ENCODE measurements around the gene NET1.

Gene NET1

DNA sequence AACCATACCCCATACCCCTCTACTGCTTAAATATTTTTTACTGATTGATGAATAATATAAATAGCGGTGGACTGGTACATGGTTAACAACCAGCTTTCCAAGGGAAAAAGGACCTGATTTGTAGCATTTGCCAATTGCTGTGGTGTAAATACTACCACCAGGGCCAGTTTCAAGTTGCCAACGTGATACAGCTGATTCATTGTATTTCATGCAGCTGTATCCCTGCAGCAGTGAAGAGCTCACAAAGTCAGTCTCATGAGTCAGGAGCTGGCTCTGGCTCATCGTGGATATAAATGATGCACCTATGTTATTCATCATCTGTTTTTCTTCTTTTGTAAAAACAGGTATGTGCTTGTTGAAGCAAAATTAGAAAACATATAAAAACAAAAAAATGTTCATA is 71.8 kb downstream of the NET1 start:
- DNase-seq (ENCODE audit: low read depth in 2 of 2) = no peak

DNA sequence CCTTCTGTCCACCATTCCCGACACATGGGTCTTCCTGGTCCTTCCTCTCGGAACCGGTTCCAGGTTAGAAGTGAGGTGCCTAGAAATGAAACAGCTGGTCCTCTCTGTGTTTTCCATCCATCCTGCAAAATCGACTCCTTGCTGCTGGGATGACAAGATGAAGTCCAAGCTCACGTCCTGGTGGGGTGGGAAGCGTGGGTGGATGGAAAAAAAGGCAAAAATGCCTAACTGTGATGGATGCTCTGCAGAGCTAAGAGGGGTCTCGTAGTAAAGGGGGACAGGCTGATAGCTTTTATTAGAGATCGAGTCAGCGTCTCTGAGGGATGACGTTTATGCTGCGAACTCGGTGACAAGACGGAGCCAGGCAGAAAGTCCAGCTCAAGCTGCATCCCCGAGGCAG is 72.9 kb downstream of the NET1 start:
- no peak for DNase-seq (ENCODE audit: low read depth in 2 of 2)

DNA sequence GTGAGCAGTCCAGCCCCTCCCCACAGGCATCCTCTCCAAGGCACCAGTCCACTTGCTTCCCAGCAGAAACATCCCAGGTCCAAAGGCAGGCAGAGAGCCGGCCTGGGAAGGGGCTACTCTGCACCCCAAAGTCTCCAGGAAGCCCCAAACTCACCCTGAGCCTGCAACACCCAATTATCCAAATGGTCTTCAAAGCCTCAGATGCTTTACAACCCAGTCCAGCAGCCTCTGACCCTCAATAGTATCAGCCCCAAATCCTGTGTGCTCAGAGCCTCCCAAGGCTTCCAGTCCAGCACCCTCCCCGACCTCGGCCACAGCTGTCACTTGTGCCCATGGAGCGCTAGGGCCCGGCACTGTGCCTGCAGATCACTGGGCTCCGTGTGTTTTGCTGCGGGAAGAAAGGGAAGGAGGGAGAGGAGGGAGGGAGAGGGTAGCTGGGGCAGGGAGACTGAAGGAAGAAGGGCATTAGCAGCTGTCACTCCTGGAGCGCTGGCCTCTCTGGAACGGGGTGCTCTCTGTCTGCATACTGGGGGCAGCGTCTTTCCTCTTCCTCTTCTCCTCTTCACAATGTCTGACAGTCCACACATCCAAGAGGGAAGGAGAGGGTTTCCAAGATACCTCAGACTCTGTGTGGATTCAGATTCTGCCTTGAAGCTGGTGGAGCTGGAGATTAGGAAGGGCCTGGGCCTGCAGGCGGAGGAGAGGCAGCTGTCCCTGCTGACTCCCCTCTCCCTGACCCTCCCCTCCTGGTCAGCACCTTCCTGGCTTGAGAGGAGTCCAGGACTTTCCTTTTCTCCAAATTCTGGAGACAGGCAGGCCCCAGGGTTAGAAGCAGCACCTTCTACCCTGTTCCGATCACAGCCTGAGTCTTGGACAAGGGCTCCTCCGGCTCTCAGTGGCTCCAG is 73.8 kb downstream of the NET1 start:
- DNase-seq (ENCODE audit: low read depth in 2 of 2) = no peak

DNA sequence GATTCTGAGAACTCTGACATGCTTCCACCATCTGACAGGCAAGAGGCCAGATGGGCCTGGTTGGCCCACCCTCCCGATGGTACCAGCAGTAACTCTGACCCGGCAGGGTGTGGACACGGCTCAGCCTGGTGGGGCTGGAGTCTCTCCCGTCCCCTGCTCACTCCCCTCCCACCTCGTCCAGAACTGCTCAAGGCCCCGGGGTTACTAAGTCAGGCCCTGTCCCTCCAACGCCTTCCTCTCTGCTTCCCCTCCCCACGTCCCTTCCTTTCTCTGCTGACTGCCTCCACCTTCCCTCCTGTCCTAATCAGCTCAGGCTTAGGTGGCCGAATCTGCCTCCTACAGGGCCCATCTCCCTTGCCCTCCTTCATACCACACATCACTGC is 74.5 kb downstream of the NET1 start:
- no peak for DNase-seq (ENCODE audit: low read depth in 2 of 2)

DNA sequence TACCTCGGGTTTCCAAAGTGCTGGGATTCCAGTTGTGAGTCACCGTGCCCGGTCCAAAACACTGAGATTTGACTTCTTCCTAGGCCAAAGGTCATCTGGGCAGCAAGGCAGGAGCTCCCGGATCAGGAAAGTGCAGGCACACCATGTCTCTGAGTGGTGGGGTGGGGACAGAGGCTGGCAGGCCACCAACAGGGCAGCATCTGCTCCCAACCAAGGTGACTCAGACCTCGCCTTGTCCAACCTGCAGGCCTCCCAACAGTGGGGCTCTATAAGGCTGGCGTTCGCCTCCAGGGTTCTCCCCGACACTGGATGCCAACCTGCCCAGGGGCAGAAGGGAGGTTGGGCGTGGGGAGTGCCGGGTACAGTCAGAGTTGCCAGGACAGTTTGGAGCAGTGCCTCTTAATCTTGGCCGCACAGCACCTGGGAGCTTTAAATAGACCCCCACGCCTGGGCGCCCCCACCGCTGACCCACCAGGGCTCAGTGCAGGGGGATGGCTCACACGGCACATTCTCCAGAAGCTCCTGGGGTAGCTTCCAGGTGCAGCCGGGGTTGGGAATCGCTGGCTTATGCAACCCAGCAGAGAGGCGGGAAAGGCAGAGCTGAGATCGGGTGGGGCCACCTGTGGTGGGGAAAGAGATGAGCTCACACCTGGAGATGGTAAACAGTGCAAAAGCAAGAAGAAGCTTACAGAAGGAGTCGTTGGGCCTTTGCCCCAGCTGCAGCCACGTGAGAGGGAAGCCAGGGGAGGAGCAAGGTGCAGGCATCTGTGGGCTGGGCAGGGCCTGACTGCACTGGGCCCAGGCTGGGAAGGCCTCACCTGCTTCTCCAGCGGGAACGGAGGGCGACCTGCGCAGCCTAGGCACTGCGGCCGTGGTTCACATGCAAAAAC is 76.2 kb downstream of the NET1 start:
- no peak for DNase-seq (ENCODE audit: low read depth in 2 of 2)

DNA sequence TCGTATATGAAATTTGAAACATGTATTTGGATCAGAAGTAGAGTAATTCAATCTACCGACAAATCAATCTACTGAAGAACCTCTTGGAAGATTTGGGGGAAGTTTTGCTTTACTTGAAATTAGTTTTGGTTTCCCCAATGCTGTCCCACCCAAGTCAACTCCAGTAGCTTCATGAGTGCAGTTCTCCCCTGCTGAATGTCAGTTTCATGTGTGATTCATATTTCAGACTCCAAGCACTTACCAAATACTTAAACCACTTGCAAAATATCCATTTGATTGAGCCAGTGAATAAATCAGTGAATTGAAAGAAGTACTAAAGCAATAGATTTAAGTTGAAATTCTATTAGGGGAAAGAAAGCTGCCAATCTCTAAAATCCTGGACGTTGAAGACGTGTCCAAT is 77.7 kb downstream of the NET1 start:
- no peak for DNase-seq (ENCODE audit: low read depth in 2 of 2)

DNA sequence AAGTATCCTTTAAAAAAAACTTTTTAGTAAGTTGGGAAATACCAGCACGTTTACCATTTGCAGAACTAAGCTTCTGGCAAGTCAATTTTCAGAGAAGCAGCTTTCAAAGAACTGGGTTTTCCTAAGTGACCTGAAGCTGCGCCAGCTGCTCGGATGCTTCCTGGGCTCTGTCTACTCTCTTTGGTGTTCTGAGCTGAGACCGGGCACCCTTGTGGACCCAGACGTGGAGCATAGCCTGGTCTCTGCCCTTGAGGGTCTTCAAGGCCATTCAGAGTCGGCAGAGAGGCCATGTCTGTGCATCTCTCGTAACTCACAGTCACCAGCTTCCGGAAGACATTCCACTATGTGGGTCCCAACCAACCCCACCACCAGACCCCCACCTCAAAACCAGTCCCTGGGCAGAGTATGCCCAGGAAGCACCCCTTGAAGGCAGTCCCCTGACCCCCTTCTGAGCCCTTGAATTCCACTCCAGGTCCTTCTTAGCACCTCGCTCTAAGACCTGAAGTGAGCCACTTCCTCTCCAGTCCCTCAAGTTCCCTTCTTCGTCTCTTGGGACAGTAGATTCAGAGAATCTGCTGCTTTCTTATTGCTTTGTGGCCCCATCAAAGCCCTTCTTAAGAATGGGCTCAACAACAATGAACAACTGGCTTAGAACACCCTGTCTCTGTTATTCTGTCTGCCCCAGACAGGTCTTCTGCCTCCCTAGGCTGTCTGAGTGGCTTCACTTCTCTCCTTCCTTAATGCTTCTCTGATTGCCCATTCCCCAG is 78.5 kb downstream of the NET1 start:
- DNase-seq (ENCODE audit: low read depth in 2 of 2) = no peak

DNA sequence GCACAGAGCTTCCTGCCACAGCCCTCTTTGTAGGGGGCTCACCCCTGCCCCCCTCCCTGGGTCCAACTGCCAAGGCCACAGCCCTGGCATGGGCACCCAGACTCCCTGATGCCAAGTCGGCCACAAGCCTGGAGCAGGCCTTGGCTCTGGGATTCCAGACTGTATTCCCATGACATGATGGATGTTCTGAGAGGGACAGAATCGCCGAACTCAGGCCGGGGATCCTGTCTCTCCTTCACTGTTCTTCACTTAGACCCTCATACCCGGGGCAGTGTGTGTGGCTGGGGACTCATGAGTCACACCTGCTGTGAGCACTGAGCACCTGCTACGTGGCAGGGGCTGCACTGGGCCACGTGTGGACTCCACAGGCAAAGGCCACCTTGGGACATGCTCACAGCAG is 79.1 kb downstream of the NET1 start:
- DNase-seq (ENCODE audit: low read depth in 2 of 2) = no peak

DNA sequence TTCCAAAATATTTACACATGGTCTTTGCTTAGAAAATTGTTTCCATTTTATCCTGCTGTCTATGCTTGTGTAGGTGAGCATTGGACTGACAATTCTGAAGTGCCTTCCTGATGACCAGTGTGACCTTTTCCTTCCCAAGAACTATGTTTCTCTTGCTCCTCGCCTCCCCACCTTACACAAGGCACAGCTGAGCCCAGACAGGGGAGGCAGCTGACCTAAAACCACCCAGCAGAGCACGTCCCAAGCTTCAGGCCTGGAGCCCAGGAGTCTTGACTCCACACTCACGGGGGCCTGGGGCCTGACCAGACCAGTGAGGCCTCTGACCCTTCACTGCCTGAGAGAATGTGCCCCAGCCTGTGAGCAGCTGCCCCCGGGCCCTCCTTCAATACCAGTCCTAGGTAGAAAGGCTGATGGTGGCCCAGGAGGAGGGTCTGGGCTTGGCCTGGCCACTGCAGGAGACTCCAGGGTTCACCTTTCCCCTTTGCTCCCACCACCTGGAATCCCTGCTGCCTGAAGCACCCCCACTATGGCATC is 80.0 kb downstream of the NET1 start:
- no peak for DNase-seq (ENCODE audit: low read depth in 2 of 2)

DNA sequence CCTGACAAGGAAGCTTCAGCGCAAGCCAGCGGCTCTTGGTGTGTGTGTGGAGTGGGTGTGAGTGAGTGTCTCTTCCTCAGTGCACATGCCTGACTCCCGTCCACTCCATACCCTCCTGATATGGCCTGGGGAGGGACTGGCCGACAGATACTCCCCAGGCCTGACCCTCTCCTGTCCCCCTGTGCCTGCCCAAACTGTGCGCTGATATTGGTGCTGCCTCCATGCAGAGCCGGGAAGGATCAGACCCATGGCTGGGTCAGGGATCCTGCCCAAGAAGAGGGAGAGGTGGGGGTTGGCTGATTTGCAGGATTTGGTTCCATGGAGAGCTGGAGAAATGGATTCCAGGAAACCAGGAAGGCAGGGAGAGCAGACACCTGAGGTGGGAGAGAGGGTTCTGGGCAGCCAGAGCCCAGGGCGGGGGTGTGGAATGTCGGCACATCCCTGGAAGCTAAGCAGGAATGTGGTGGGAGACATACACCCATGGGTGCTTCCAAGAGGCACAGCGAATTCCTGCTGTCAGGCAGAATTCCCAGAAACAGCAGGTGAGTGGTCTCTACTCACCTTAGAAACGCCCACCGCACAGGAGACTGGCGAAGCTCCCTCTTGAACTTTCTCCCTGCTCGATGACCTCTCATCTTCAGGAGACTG is 80.7 kb downstream of the NET1 start:
- DNase-seq (ENCODE audit: low read depth in 2 of 2) = no peak

DNA sequence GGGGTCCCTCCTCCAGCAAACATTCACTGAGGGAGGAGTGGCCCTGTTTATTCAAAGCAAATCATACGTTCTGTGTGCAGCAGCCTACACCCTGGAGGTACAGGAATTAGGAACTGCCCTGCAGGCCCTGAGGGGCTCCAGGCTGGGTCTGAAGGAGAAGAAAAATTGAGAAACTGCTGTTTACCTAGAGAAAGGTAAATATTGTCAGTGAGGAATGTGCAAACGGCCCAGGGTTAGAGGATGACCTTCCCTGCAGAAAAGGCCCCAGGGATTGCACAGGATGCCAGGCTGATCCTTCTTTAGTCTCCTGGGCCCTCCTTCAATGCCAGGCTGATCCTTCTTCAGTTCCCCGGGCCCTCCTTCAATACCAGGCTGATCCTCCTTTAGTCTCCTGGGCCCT is 81.3 kb downstream of the NET1 start:
- no peak for DNase-seq (ENCODE audit: low read depth in 2 of 2)

DNA sequence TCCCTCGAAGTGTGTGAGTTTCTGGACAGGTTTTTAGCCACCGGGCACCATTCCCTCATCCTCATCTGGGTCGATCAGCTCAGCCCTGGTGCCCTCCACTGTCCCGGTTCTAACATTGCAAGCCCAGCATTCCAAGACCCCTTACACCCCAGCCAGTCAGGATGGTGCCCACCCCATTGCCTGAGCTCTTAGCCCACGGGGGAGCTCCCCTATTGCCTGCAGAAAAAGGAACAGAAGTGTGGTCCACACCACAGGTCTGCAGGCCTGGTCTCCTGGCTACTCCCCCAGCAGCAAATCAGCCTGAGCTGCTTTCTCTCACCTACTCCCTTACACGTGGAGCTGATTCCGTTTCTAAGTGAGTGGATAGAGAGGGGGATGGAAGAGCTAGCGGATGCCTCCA is 82.3 kb downstream of the NET1 start:
- DNase-seq (ENCODE audit: low read depth in 2 of 2) = no peak

DNA sequence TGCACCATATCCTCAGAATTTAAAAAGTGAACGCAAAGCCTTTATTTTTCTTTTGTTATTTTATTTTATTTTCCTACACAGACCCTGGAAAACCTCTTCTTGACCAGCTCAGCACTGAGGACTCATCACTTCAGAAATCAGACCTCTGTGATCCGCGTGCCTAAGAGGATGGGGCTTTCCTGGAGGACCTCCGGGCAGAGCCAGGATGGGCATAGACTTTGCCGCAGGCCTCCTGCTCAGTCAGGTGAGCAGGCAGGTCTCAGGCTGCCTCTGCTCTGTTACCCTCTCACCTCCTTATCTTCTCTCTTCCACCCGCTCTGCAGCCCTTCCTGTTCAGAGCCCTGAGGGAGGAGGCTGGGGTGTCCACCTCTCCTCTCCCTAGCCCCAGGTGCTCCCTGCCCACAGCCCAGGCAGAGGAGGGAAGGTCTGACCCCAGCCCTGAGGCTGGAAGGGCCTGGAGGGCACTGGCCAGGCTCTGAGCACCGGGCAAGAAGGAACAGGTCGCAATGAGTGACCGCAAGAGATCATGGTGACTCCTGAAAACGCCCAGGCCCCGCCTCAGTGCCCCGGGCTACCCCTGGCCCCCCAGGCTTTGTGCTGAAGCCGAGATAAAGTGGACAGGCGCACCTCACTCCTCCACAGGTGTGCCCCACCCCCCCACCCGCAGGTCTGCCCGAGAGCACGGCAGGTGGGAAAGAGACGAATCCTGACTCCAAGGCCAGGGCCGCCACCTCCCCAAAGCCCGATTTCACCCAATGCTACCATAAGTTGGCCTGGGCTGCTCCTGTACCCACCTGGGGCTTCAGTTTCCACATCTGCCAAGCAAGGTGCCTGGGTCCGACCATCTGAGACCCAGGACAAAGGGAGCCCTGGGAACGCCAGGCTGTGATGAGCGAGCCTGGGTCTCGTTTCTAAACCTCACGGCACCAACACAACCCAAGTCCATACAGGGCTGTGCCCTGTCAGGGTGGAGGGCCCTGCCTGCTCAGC is 84.2 kb downstream of the NET1 start:
- no peak for DNase-seq (ENCODE audit: low read depth in 2 of 2)

DNA sequence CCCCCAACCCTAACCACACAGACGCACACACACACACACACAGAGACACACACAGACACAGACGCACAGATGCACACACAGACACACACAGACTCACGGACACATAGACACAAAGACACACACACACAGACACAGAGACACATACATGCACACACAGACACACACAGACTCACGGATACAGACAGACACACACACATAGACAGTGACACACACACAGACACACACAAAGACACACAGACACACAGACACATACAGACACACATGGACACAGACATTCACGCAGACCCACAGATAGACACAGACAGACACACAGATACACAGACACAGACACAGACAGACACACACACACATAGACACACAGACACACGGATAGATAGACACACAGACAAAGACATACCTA is 84.9 kb downstream of the NET1 start:
- DNase-seq (ENCODE audit: low read depth in 2 of 2) = no peak

DNA sequence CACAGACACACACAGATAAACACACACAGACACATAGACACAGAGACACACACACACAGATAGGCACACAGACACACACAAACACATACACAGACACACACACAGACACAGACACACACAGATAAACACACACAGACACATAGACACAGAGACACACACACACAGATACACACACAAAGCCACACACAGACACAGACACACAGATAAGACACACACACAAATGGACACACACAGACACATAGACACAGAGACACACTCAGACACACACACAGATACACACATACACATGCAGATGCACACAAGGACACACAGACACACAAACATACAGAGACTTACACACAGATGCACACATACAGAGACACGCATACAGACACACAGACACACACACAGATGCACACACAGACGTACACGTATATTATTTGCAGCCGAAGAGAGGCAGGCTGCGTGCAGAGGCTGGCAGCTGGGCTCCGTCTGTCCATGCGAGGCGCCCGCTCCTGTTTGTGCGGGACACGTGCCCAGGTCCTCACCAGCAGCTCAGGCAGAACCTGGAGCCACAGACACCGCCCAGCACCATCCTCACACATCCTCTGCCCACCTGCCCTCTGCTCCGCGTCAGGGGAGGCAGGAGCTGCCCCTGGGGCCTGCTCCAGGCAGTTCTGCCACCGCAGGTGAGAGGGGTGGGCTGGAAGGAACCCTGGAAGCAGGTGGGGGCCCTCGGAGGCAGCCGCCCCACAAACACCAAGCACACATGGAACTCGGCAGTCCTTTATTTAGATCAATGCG is 85.8 kb downstream of the NET1 start:
- no peak for DNase-seq (ENCODE audit: low read depth in 2 of 2)

DNA sequence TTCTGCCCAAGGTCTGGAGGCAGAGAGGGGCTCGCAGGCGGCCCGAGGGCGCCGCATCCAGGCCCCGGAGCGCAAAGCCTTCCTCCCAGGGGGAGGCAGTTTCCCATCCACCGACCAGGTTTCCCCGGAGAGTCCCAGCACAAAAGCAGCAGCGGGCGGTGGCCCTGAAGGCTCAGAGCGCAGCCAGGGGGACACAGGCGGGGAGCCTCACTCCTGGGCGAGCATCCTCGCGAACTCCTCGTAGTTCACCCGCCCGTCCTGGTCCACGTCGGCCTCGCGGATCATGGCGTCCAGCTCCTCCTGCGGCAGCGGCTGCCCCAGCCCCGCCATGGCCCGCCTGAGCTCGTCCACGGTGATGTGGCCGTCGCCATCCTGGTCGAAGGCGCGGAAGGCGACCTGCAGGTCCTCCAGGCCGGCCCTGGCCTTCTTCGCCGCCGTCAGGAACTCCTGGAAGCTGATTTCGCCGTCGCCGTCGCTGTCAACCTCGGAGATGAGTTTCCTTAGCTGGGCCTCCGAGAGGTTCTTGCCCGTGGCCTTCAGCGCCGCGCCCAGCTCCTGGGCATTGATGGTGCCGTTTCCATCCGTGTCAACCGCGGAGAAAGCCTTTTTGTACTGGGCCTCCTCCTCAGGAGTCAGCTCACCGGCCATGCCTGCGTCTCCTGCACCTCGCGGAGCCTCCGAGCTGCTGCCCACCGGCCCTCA is 86.6 kb downstream of the NET1 start:
- no peak for DNase-seq (ENCODE audit: low read depth in 2 of 2)

DNA sequence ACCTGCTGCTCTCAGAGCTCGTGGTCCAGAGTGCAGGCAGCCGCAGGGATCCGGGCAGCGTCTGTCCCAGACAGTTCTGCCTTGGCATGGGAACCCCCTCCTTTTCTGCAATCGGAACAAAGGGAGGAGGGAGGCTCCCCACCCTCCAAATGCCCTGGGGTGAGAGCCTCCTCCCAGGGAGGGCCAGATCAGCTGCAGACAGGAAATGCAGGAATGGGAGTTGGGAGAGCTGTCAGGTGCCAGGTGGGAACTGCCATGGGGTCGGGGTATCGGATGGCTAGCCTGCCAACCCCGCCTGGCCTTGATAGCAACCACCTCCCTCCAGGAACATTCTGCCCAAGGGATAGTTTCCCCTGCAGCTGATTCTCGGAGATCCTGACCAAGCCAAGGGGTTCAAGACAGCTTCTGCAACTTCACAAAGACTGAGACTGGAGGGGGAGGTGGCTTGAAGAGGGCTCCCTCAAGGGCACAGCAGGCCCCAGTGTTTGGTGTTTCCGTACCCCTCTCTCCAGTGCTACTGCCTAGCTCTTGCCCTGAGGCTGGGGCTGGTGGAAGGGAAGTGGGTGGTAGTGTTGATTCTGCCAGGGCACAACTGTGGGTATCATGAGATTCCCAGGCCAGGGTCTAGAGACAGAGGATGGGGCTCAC is 87.3 kb downstream of the NET1 start, which contains the start of gene CALML5:
CALML5 (minus strand) TSS at position 78 of the 648 bp plus-strand sequence. CDS start 132 bp downstream, outside the sequence.
- DNase-seq (ENCODE audit: low read depth in 2 of 2) = no peak

DNA sequence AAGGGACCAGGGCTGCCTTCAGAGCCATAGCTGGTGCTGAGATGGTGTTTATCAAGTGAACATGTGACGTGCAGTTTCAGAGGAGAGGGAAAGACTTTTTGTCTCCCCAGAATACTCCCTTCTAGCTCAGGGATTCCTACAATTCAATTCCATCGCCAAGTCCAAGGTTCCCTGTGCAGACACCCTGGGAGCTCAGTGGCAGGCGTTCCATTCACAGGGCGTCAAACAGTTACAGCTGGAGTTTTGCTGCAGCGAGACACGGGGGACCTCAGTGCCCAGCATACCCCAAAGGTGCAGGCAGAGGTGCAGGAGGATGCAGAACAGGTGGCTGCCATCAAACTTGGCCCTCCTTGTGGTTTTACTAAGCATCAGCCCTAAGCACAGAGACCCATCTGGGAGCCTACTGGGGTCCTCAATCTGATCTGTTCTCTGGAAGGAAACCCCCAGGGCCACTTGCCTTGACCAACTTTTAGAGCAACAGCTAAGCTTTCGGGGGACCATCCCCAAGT is 87.9 kb downstream of the NET1 start:
- DNase-seq (ENCODE audit: low read depth in 2 of 2) = no peak

Measured in activated CD4-positive, alpha-beta T cell treated with anti-CD3 and anti-CD28 coated beads for 24 hours (primary cell).